Heart left ventricle (tissue), 16 donors: ENCODE measurements around the gene SH3BGRL. TPM values are rescaled to one million over a fixed set of nuclear protein-coding genes. Genes with fewer than 3 reads are reported as not detected.

Experiments used
- ATAC-seq, 4 donors: fragments of 200-7000 bp; cut with Tn5 transposase; one replicate each; pipeline ENCODE4 v1.9.1; 2020 to 2022; ENCODE audit warnings: moderate library complexity in 4 of 4, mild to moderate bottlenecking in 3 of 4, moderate number of reproducible peaks in 1 of 4
- DNase-seq, 5 donors: peaks; one replicate each; pipeline ENCODE4 v3.0.0-alpha.2; 2020
- H3K27ac ChIP-seq, 12 donors: fragments of 200-600 bp; sonication (generic) in 4 of 12; one replicate each; pipeline versions ENCODE4 v1.5.0 to v1.8.0; 2016 to 2022; ENCODE audit warnings: mild to moderate bottlenecking in 2 of 12
- H3K27me3 ChIP-seq, 9 donors: fragments of 200-600 bp; sonication (generic) in 2 of 9; one replicate each; pipeline versions ENCODE4 v1.5.1 to v1.8.0; 2016 to 2022; ENCODE audit warnings: mild to moderate bottlenecking in 3 of 9
- H3K36me3 ChIP-seq, 9 donors: fragments of 200-600 bp; sonication (generic) in 2 of 9; one replicate each; pipeline versions ENCODE4 v1.5.0 to v1.8.0; 2018 to 2022; ENCODE audit warnings: mild to moderate bottlenecking in 2 of 9
- H3K4me1 ChIP-seq, 12 donors: fragments of 200-600 bp; sonication (generic) in 4 of 12; one replicate each; pipeline versions ENCODE4 v1.5.0 to v1.8.0; 2016 to 2022; ENCODE audit warnings: mild to moderate bottlenecking in 3 of 12
- H3K4me3 ChIP-seq, 12 donors: fragments of 200-600 bp; sonication (generic) in 4 of 12; one replicate each; pipeline versions ENCODE4 v1.5.0 to v1.8.0; 2017 to 2022; ENCODE audit warnings: mild to moderate bottlenecking in 9 of 12, moderate library complexity in 4 of 12
- H3K9me3 ChIP-seq, 12 donors: fragments of 200-600 bp; sonication (generic) in 4 of 12; one replicate each; pipeline versions ENCODE4 v1.5.0 to v1.8.0; 2016 to 2022; ENCODE audit warnings: mild to moderate bottlenecking in 1 of 12
- POLR2A ChIP-seq, 2 donors: fragments of 450-650 bp; IDR thresholded peaks; one replicate each; pipeline ENCODE4 v1.6.1; 2017; ENCODE audit warnings: antibody characterized with exemption in 2 of 2, mild to moderate bottlenecking in 2 of 2, moderate library complexity in 2 of 2
- WGBS, 4 donors: extraction: QIAGEN DNeasy Blood & Tissue Kit in 2 of 4; methylation state at CpG; one replicate each; pipeline versions ENCODE4 v1.1.5 to v1.1.7; 2013 to 2018; 5-methylcytosine and 5-hydroxymethylcytosine counted together
- intact Hi-C, 10 donors: fragments of 100-400 bp; cut with DNase I; formaldehyde crosslinking; loops; one replicate each; pipeline versions ENCODE4 v1.11.1 to v1.14.2; 2022
- polyA plus RNA-seq, 2 donors: library from polyadenylated mRNA; stranded (reverse); fragments of 200-250 nt; gene quantifications; one replicate each; pipeline ENCODE4 v1.2.3, GENCODE V29; 2013
- total RNA-seq, 9 donors: library from RNA; depleted of rRNA in 2 of 9; stranded (reverse); fragments of >200 nt in 2 of 9; fragmentation: NEBNext Ultra II Directional in 3 of 9; extraction: Animal tissue kit (Norgen Biotek cat#: 25700) in 3 of 9; gene quantifications; one replicate each; pipeline versions ENCODE4 v1.1.0 to v1.2.4, GENCODE V29; 2016 to 2023
- TF ChIP-seq, protein P1 (sequence below), 12 donors: fragments of 200-600 bp; sonication (generic) in 4 of 12; IDR thresholded peaks; one replicate each; pipeline versions ENCODE4 v1.5.0 to v1.8.0; 2018 to 2022; ENCODE audit warnings: antibody characterized with exemption in 12 of 12, mild to moderate bottlenecking in 5 of 12
- donor health status: ischemic (EF 13 %, LVEDD 7.1; RV severe dilation, severe dysfunction).
- donor health status: healthy with polysubstance abuse.
- donor health status: DM: no; HTN: yes; CAD: no.
- donor health status: DM: no; HTN: no; CAD: no.
- donor health status: ischemic (EF 25% LVEDD 6.9; RV normal size, moderate dysfunction).
- donor health status: ischemic (EF 25% LVEDD 5.7; RV mildly dilated, moderate dysfunction).
- donor health status: healthy.
- donor health status: DM: yes; HTN: yes; CAD: no.
- donor health status: ischemic (EF 35%, LVEDD 5.7; RV mildly dilated, moderate dysfunction).
- donor health status: nonischemic (EF 11% LVEDD 7.7; RV severe dilation, severe dysfunction).
- donor health status: DM: yes; HTN: yes; CAD: no.
- donor health status: PGD.
- donor health status: ischemic (EF 29% LVEDD 5.4; RV normal size, mild dysfunction).
- donor health status: nonischemic (EF 23%, LVEDD 6.1; RV moderate dilation, normal function).

Gene SH3BGRL
- total and polyA plus RNA-seq, 11 donors, result 16.4 to 96.1 (median 24.4) TPM

DNA sequence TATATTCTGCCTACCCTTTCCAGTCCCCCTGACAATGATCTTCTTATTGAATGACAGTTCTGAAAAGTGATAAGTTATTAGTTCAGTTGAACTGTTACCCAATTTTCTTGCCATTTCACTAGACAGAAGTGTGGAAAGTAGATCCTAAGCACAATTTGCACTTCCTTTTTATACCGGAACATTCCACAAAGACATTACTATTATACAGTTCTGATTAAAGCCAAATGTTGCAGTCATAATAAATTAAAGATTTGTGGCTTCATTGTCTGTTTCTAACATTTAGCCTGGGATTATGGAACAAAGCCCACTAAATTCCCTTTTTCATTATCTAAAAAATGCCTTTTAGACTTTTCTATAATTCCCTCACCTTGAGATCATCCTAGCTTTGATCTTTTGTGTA lies 13.8 kb downstream of the SH3BGRL start:
- ATAC-seq (no peak), DNase-seq (no peak)
- intact Hi-C loops, result no loop called here
- H3K4me3 ChIP-seq, result no peak overlapping the region
- no peaks in the 10 kb centered on the region for H3K4me1 ChIP-seq
- H3K27me3 ChIP-seq, result no peaks in the 10 kb centered on the region
- no peaks in the 10 kb centered on the region for H3K36me3 ChIP-seq
- WGBS, 4 donors, result 60 to 68% (median 64%) methylated on average over 1 of the region's 1 CpG
- H3K9me3 ChIP-seq, result no peaks in the 10 kb centered on the region
- TF ChIP-seq, protein P1, sequence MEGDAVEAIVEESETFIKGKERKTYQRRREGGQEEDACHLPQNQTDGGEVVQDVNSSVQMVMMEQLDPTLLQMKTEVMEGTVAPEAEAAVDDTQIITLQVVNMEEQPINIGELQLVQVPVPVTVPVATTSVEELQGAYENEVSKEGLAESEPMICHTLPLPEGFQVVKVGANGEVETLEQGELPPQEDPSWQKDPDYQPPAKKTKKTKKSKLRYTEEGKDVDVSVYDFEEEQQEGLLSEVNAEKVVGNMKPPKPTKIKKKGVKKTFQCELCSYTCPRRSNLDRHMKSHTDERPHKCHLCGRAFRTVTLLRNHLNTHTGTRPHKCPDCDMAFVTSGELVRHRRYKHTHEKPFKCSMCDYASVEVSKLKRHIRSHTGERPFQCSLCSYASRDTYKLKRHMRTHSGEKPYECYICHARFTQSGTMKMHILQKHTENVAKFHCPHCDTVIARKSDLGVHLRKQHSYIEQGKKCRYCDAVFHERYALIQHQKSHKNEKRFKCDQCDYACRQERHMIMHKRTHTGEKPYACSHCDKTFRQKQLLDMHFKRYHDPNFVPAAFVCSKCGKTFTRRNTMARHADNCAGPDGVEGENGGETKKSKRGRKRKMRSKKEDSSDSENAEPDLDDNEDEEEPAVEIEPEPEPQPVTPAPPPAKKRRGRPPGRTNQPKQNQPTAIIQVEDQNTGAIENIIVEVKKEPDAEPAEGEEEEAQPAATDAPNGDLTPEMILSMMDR (IDR thresholded peaks at IDR 0.05), result no peak
- TF ChIP-seq POLR2A (IDR thresholded peaks at IDR 0.05), result no peak
- no peak overlapping the region for H3K27ac ChIP-seq

DNA sequence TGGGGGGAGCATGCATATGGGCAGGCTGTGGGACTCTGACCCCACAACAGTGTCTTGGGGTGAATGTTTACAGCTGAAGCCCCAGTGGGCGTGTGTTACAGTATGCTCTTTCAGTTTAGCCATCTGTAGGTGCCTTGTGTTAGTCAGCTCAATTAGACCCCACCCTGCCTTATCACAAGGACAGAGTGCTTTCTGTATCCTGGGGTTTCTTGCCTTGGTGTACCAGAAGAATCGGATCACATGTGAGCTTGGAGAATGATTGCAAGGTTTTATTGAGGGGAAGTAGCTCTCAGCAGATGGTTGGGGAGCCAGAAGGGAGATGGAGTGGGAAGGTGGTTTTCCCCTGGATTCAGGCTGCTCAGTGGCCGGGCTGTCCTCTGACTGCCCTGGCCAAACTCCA lies 27.3 kb downstream of the SH3BGRL start:
- H3K27ac ChIP-seq, result no peak overlapping the region
- intact Hi-C loops, result no loop called here

DNA sequence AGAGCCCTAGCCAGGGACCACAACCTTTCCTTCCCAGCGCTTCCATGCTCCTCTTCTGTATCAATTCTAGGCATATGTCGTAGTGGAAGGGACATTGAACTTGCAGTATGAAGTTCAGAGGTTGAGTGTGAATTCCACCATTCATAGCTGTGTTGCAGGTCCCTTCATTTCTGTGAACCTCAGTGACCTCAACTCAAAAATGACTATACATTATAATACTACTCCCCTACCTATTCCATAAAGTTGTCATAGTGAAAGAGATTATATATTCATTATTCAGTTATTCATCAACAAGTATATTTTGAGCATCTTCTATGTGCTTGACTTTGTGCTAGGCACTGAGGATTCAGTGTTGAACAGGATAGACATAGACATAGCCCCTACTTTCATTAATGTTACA lies 28.0 kb downstream of the SH3BGRL start:
- no peak for ATAC-seq
- H3K9me3 ChIP-seq, result no peaks in the 10 kb centered on the region
- intact Hi-C loops, result no loop called here

More for the DNA sequence above, 27.3 kb downstream of the SH3BGRL start:
- DNase-seq (no peak), ATAC-seq (no peak)
- no peaks in the 10 kb centered on the region for H3K9me3 ChIP-seq
- WGBS, 4 donors, result 71 to 89% (median 82%) methylated on average over 3 of the region's 3 CpGs
- H3K36me3 ChIP-seq, result no peaks in the 10 kb centered on the region
- no peak overlapping the region for H3K4me3 ChIP-seq
- no peak for TF ChIP-seq POLR2A (IDR thresholded peaks at IDR 0.05)
- TF ChIP-seq, protein P1 (IDR thresholded peaks at IDR 0.05), result no peak
- H3K4me1 ChIP-seq, result no peaks in the 10 kb centered on the region
- H3K27me3 ChIP-seq, result no peaks in the 10 kb centered on the region

DNA sequence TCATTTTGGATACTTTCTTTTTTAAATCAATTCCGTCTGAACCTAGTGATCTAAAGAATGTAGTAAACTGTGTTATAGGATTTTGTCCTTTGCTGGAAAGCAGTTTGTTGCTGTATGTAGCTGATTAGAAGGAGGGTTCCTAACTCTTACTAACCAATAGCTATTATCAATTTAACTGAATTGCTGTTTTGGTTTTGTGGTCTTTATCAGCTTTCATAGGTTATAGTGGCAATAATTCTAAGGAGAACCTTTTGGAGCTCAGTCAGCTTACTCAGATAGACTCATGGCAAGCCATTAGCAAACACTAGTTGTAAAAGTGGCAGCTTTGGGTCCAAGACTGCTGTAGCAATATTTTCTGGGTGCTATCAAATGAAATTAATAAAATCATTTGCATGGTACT lies 29.6 kb downstream of the SH3BGRL start:
- DNase-seq (no peak), ATAC-seq (no peak)
- H3K27me3 ChIP-seq, result no peaks in the 10 kb centered on the region
- no peak overlapping the region for H3K27ac ChIP-seq
- no peak overlapping the region for H3K4me3 ChIP-seq
- no peaks in the 10 kb centered on the region for H3K36me3 ChIP-seq
- TF ChIP-seq POLR2A (IDR thresholded peaks at IDR 0.05), result no peak
- TF ChIP-seq, protein P1 (IDR thresholded peaks at IDR 0.05), result no peak
- intact Hi-C loops, result no loop called here
- no peaks in the 10 kb centered on the region for H3K9me3 ChIP-seq
- no peaks in the 10 kb centered on the region for H3K4me1 ChIP-seq
- WGBS, 4 donors, result 44 to 83% (median 71%) methylated on average over 1 of the region's 1 CpG

More for the DNA sequence above, 28.0 kb downstream of the SH3BGRL start:
- no peaks in the 10 kb centered on the region for H3K4me1 ChIP-seq
- no peak for DNase-seq
- WGBS, 4 donors, result 73 to 100% (median 85%) methylated on average over 2 of the region's 2 CpGs
- no peak overlapping the region for H3K4me3 ChIP-seq
- H3K27ac ChIP-seq, result no peak overlapping the region
- no peaks in the 10 kb centered on the region for H3K27me3 ChIP-seq
- no peak for TF ChIP-seq POLR2A (IDR thresholded peaks at IDR 0.05)
- TF ChIP-seq, protein P1 (IDR thresholded peaks at IDR 0.05), result no peak
- no peaks in the 10 kb centered on the region for H3K36me3 ChIP-seq
